Panc1 (cell line): ENCODE measurements around the gene ABCC11. TPM values are rescaled to one million over a fixed set of nuclear protein-coding genes. Genes with fewer than 3 reads are reported as not detected.

Experiments
- ATAC-seq: fragments of 200-7000 bp; cut with Tn5 transposase; 2 replicates; pipeline ENCODE4 v1.9.1; 2020; ENCODE audit warnings: mild to moderate bottlenecking, moderate library complexity
- BruUV-seq: library from RNA; stranded (reverse); fragments of 400-500 nt; replicated peaks from 2 replicates; lab custom pipeline; 2021; lab: Mats Ljungman, UMichigan
- CTCF ChIA-PET: fragments of 300-600 bp; sonication (Branson Sonifier 250); formaldehyde crosslinking; loops from one replicate; lab custom pipeline; 2022; ENCODE audit warnings: antibody characterized with exemption; lab: Charles Lee
- POLR2A ChIA-PET: fragments of 300-600 bp; sonication (Branson Sonifier 250); formaldehyde crosslinking; loops from one replicate; lab custom pipeline; 2022; ENCODE audit warnings: antibody characterized with exemption; lab: Charles Lee
- DNase-seq: peaks from one replicate; pipeline ENCODE4 v3.0.0-alpha.2; 2010; ENCODE audit warnings: low read depth, low spot score
- H3K27ac ChIP-seq: 2 replicates; pipeline ENCODE4 v1.5.1; 2011; ENCODE audit warnings: mild to moderate bottlenecking, low read length, inconsistent platforms
- H3K27me3 ChIP-seq: fragments of 200-500 bp; sonication (Bioruptor generic); 2 replicates; pipeline ENCODE4 v1.6.0; 2014; ENCODE audit warnings: low read length, inconsistent platforms; ENCODE audit not compliant: control insufficient read depth, insufficient read depth
- H3K36me3 ChIP-seq: fragments of 200-500 bp; sonication (Bioruptor generic); 2 replicates; pipeline ENCODE4 v1.5.1; 2014; ENCODE audit warnings: inconsistent platforms, mild to moderate bottlenecking, low read length, moderate library complexity; ENCODE audit not compliant: control insufficient read depth, insufficient read depth
- H3K4me1 ChIP-seq: 2 replicates; pipeline ENCODE4 v1.5.1; 2011; ENCODE audit warnings: inconsistent platforms, mild to moderate bottlenecking, low read length, moderate library complexity; ENCODE audit not compliant: control insufficient read depth, insufficient read depth
- H3K4me3 ChIP-seq, 2 experiments: 2 replicates each; pipeline ENCODE4 v1.5.1; 2011 to 2012; ENCODE audit warnings: low read depth in 2 of 2, low read length in 2 of 2, mild to moderate bottlenecking in 2 of 2, inconsistent platforms in 1 of 2, moderate library complexity in 1 of 2
- H3K9me3 ChIP-seq: fragments of 200-500 bp; sonication (Bioruptor generic); 2 replicates; pipeline ENCODE4 v1.5.1; 2014; ENCODE audit warnings: low read depth, mild to moderate bottlenecking, inconsistent platforms, low read length, moderate library complexity; ENCODE audit not compliant: control insufficient read depth, insufficient read depth
- CTCF ChIP-seq: fragments of 450-650 bp; IDR thresholded peaks from 2 replicates; pipeline ENCODE4 v1.5.1; 2017; ENCODE audit warnings: mild to moderate bottlenecking
- POLR2AphosphoS5 ChIP-seq: IDR thresholded peaks from 2 replicates; pipeline ENCODE4 v1.6.1; 2012; ENCODE audit warnings: mild to moderate bottlenecking, low read depth, low read length, moderate library complexity
- REST ChIP-seq, 2 experiments: IDR thresholded peaks; 2 replicates each; pipeline ENCODE4 v1.6.1; 2011 to 2012; ENCODE audit warnings: low read depth in 2 of 2, control low read depth in 1 of 2, low read length in 1 of 2, mild to moderate bottlenecking in 1 of 2, moderate library complexity in 1 of 2; ENCODE audit not compliant: insufficient read depth in 1 of 2
- SIN3A ChIP-seq: IDR thresholded peaks from 2 replicates; pipeline ENCODE4 v1.6.1; 2012; ENCODE audit warnings: low read depth, mild to moderate bottlenecking, low read length, moderate library complexity, borderline replicate concordance; ENCODE audit not compliant: insufficient read depth
- TCF7L2 ChIP-seq: IDR thresholded peaks from 2 replicates; pipeline ENCODE4 v1.6.1; 2011; ENCODE audit warnings: mild to moderate bottlenecking, low read depth, low read length, inconsistent platforms
- in situ Hi-C: cut with HindIII; loops from 2 replicates; pipeline ENCODE4 v1.10.0; 2016; ENCODE audit warnings: low sequenced_read_pairs, low pct_unique_long_range_greater_than_20kb
- intact Hi-C: fragments of 100-400 bp; cut with micrococcal nuclease; formaldehyde crosslinking; loops from one replicate; pipeline ENCODE4 v1.10.0; 2022; ENCODE audit not compliant: unreplicated experiment
- total RNA-seq: library from RNA; stranded (reverse); gene quantifications from one replicate; pipeline ENCODE4 v1.2.1, GENCODE V29; 2021; ENCODE audit not compliant: unreplicated experiment

Gene ABCC11
- total RNA-seq, 1 experiment from 2014 or later, result not detected

- CTCF ChIA-PET, result no interaction called here
- Histone ChIP-seq H3K9me3 (no peaks in the 10 kb centered on the region), H3K27ac (peak overlapping the region; percentile 81), H3K4me1 (peaks cover 23% of the 10 kb centered on the region), H3K27me3 (no peaks in the 10 kb centered on the region), H3K4me3 (no peak overlapping the region), H3K36me3 (no peaks in the 10 kb centered on the region)
- in situ Hi-C loops, result no loop called here
- TF ChIP-seq REST (IDR thresholded peaks at IDR 0.05; ENCODE audit: insufficient read depth in 1 of 2, low read depth in 2 of 2, low read length in 1 of 2), result no peak
- TF ChIP-seq POLR2AphosphoS5, result peak; percentile 61; the same call in 1 of the 2 replicates
- no peak for TF ChIP-seq SIN3A
- ATAC-seq, result peak; percentile 77
- intact Hi-C loops, result no loop called here
- DNase-seq, result peak; percentile 97
- BruUV-seq, result no TSS peak
- POLR2A ChIA-PET, result no interaction called here
These were observed 124.1 kb downstream of the ABCC11 start for GRCh38 chr16:48123104-48123788.

GRCh38 chr16:48121276-48121675 is 126.1 kb downstream of the ABCC11 start:
- Histone ChIP-seq H3K27ac (no peak overlapping the region; the same call in 1 of the 2 replicates), H3K4me3 (no peak overlapping the region), H3K4me1 (peaks cover 18% of the 10 kb centered on the region), H3K36me3 (no peaks in the 10 kb centered on the region), H3K9me3 (no peaks in the 10 kb centered on the region), H3K27me3 (no peaks in the 10 kb centered on the region)
- TF ChIP-seq CTCF, result no peak
- TF ChIP-seq TCF7L2, result no peak
- no peak for TF ChIP-seq POLR2AphosphoS5
- no peak for TF ChIP-seq SIN3A
- TF ChIP-seq REST (IDR thresholded peaks at IDR 0.05; ENCODE audit: insufficient read depth in 1 of 2, low read depth in 2 of 2, low read length in 1 of 2), result no peak
- intact Hi-C loops, result no loop called here
- ChIA-PET CTCF (no interaction called here), POLR2A (no interaction called here)
- no peak for DNase-seq
- BruUV-seq, result no TSS peak
- ATAC-seq, result no peak
- in situ Hi-C loops, result no loop called here
